GM12801 (cell line): ENCODE data around the gene RAB1B.

Experiments
- CTCF ChIP-seq: IDR thresholded peaks from one replicate; pipeline ENCODE4 v1.5.1; 2011; ENCODE audit warnings: control low read depth; ENCODE audit not compliant: insufficient read length; ENCODE audit errors: extremely low read depth

Gene RAB1B

GRCh38 chr11:66251809-66252208 is 16.6 kb upstream of the RAB1B start:
- TF ChIP-seq CTCF, result no peak

GRCh38 chr11:66258473-66258893 is 10.0 kb upstream of the RAB1B start:
- TF ChIP-seq CTCF, result no peak

- no peak for TF ChIP-seq CTCF
These were observed 9.2 kb upstream of the RAB1B start for GRCh38 chr11:66259225-66259624.

- no peak for TF ChIP-seq CTCF
These were observed 8.5 kb upstream of the RAB1B start for GRCh38 chr11:66259956-66260355.

- TF ChIP-seq CTCF, result no peak
These were observed 6.9 kb upstream of the RAB1B start for GRCh38 chr11:66261578-66261977.

GRCh38 chr11:66262191-66262590 is 6.2 kb upstream of the RAB1B start:
- no peak for TF ChIP-seq CTCF

GRCh38 chr11:66262696-66263095 is 5.7 kb upstream of the RAB1B start:
- no peak for TF ChIP-seq CTCF

- TF ChIP-seq CTCF, result no peak
These were observed 5.2 kb upstream of the RAB1B start for GRCh38 chr11:66263231-66263630.
